Activated CD8-positive, alpha-beta memory T cell treated with anti-CD3 and anti-CD28 coated beads, Interleukin-2, amount 50 U/mL, for 1 hour (primary cell): ENCODE measurements around the gene SEMA6B.

Experiments
- DNase-seq: peaks from one replicate; pipeline ENCODE4 v3.0.0-alpha.2; 2020; ENCODE audit errors: extremely low read depth

The SEMA6B gene

GRCh38 chr19:4587527-4587926, 28.0 kb upstream of the SEMA6B start:
- no peak for DNase-seq

DNA sequence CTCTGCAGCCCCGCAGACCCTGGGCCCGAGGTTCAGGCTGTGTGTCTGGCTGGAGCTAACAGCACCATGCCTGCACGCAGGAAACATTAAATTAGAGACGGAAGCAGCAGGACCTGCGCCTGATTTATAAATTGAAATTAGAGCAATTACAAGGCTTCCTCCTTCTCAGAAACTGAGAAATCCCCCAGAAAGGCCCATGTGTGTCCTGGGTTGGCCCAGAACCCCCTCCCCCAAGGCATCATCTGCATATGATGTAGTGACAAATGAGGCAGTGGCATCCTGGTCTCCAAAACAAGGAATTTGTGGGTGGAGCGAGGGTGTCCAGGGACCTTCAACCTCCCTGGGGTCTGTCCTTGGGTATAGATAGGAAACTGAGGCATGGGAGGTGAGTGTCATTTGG, 27.2 kb upstream of the SEMA6B start:
- no peak for DNase-seq

GRCh38 chr19:4586245-4586644, 26.8 kb upstream of the SEMA6B start:
- no peak for DNase-seq

GRCh38 chr19:4585556-4585955, 26.1 kb upstream of the SEMA6B start:
- DNase-seq: no peak

DNA sequence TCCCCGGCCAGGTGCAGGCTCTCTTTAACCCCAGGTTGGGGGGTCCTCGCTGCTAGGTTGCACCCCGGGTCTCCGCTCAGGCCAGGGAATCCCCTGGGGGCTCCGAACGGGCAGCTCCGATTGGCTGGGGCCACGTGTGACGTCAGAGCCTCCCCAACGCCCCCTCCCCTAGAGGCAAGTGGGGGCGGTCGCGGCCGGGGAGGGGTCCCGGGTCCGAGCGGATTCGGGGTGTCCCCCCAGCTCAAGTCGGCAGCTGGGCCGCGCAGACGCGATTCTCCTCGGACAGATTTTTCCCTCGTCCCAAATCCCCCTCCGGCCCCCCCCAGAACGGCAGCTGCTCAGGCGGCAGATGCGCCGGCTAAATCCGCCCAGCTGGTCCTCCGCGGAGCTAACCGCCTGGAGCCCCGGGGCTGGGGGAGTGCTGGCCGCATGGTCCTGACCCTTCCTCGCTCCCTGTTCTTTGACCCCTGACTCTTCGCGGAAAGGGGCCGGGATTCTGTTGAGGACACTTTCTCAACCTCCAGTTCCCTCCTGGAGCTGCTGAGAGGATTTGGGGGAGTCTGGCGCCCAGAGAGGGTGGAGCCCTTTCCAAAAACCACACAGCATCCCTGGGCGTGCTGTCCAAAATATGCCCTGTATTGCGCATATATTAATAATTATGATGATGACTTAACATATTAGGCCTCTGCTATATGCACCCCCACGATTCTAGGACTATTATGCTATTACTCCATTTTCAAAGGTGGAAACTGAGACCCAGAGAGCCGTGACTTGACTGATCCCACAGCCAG, 25.4 kb upstream of the SEMA6B start:
- DNase-seq: no peak

- no peak for DNase-seq
These were observed 24.6 kb upstream of the SEMA6B start for GRCh38 chr19:4583961-4584669.

DNA sequence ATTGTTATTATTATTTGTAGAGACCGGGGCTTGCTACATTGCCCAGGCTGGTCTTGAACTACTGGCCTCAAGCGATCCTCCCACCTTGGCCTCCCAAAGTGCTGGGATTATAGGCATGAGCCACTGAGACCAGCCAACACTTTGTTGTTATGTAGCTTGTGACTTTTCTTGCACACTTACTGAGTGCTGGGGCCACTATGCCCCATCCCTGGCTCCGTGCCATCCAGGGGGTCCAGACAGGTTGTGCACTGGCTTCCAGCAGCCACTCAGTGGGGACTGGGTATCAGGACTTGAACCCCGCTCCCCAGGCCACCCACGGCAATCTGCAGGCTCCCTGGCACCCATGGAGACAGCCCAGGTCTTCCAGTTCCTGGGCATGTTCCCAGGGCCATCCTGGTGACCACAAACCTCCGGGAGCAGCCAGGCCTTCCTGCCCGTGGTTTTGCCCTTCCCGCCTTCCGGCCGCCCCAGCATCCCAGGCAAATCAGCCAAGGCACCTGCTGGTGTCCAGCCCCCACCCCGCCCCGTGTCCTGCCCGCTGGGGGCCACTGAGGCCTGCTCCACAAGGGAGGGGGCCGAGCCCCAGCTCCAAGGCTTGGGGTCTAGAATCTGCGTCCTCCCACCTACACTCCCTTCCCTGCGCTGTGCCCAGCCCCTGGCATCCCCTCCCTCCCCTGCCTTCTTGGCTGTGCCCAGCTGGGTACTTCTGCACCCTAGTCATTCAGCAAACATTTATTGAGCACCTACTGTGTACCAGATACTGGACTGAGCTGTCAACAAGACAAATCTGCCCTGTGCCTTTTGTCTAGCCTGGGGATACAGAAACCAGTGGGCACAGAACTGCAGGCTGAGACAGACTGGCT, 23.7 kb upstream of the SEMA6B start:
- no peak for DNase-seq

- DNase-seq: no peak
These were observed 22.4 kb upstream of the SEMA6B start for GRCh38 chr19:4581666-4582553.

DNA sequence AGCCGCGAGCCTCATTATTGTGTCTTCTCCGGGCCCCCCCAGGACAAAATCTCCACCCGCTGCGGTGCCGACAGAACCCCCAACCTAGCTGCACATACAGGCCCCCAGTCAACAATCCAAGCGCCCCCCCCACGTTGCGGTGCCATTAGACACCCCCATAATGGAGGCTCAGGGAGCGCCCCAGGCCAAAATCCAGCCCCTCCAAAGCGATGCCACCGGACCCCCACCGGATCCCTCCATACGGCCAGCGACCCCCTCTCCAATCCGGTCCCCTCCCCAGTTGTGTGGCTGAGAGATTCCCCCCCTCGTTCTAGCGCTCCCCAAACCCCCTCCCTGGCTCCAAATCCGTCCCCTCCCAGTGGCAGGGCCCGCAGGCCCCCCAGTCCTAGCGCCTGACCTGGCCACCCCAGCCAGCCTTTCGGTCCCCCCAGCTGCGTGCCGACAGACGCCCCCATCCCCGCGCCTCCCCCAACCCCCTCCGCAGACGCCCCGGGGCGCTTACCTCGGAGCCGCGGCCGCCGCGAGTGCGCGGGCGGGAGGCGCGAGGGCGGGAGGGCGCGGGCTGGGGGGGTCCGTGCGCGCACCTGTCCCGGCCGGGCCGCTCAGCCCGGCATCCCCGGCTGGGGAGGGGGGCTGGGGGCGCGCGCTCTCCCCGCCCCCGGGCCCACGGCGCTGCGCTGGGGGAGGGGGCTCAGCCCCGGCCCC, 21.6 kb upstream of the SEMA6B start:
- DNase-seq: no peak

- no peak for DNase-seq
These were observed 20.8 kb upstream of the SEMA6B start for GRCh38 chr19:4580021-4580901.

DNA sequence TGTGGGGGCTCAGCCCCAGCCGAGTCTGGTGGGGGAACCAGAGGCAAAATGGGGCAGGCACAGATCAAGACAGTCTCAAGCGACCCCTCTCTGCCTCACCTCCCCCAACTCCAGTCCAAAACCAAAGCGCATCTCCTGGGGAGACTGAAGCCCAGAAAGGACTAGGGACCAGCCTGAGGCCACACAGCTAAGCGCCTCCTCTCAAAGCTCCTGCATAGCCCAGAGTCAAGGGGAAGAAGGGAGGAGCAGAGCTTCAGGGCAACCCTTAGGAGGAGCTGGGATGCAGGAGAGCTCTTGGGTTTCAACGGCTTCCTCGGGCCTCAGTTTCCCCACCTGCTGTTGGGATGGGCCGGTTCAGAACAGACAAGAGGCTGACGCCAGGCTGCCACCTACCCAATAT, 19.9 kb upstream of the SEMA6B start:
- no peak for DNase-seq

DNA sequence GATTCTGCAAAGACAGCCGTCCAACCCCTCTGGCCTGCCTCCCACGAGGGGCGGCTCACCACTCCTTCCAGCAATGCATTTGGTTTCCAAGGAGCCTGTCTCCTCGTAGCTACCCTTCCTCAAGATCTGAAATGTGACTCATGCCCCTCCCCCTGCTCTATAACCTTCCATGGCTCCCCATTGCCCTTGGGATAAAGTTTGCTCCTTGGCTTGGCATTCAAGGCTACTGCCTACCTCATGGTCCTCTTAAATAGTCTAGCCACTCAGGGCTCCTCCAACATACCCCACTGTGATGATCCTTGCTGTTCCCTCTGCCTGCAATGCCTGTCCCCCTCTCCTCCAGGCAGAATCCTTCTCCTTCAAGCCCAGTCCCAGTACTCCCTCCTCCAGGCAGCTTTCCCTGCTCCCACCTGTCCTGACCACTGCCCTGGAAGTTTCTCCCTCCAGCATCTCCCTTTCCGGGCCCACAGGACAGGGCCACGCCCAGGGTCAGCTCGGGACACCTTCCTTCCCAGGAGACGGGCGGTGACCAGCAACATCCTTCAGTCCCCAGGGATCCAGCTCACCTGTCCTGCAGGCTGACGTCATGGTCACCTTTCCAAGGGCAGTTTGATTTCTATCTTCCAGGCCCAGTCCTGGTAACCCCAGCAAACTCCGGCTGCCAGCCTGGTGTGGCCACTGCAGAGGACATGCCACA, 19.2 kb upstream of the SEMA6B start:
- DNase-seq: no peak

DNA sequence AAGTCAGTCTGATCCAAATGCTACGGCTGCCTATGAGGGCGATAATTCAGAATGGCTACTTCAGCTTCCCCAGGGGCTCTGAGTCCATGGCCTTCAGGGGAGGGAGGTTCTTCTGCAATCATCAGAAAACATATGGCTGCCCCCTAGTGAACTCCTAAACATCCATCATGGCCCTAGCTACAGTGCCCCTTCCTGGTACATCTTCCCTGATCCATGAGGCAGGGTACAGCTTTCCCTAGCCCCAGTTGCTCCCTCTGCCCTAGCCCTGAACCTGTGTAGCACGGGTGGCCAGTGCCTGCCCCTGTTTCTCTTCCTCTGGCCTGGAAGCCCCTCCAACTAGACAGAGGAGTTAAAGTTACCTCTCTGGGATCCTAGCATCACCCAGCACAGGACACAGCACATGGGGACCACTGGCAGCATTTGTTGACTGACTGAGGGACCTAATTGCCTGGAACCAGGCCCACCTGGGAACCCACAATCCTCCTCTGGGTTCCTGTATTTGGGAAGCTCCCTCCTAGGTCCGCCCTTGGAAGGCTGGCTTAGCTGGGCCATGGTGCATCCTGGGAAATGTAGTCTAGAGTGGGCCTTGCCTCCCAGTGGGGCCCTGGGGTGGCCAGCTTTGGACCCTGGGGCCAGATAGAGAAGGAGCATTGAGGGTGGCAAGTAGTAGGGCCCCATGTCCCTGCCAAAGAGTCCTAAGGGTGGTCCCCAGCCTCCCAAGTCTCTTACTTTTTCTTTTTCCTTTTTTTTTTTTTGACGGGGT, 17.7 kb upstream of the SEMA6B start:
- no peak for DNase-seq

- DNase-seq: no peak
These were observed 16.8 kb upstream of the SEMA6B start for GRCh38 chr19:4576016-4576933.

DNA sequence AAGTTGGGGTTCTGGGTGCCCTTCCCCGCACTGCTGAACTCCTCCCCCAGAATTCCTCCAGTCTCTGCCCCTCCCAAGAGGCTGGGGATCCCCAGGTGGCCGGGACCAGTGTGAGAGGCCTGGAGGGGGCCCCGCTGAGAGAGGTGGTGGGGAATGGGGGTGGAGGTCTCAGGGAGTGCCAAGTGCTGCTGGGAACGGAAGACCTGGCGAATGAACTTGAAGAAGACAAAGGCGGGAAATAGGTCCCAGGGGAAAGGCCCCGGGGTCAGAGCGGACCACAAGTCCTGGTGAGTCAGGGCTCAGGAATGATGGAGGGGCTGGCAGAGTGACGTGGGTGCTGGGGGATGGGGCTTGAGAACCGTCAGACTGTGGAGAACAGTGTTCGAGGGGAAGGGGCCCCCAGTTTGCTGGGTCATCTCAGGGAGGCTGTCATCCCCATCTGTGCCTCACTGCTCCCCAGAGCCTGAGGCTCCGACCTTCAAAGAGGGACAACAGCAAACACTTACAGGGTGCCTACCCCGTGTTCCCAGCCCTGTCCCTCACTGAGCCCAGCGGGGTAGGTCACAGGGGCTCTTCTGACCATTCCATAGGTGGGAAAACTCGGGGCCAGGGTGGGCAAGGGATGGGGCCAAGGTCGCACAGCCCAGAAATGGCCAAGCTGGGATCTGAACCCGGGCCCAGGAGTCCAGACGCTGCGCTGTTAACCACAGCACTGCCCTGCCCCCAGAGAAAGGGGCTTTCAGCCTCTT, 16.0 kb upstream of the SEMA6B start:
- no peak for DNase-seq

DNA sequence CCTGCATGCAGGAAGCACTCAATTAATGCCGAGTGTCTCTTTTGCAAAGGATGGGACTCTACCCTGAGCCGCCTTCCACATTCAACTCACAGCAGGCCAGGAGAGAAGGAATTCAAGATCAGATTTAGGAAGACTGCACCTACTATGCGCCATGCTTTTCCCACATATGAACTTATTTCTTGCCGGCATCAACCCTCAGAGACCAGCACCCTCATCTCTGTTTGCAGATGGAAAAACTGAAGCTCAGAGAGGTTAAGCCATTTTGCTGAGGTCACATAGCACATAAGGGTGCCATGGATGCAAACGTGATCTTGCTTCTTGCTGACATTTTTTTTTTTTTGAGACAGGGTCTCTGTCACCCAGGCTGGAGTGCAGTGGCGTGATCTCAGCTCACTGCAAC, 14.2 kb upstream of the SEMA6B start:
- no peak for DNase-seq
